Thymus (tissue), 11 donors: ENCODE data around the gene CLIC1. TPM values are rescaled to one million over a fixed set of nuclear protein-coding genes. Genes with fewer than 3 reads are reported as not detected.
A peak's percentile ranks its signal among the peaks of the same experiment; 100 is the strongest.
"Not testable (repeated sequence)": the region's sequence is repeated elsewhere in the genome, so short reads cannot be mapped to it uniquely, and the experiment has no call there.

Experiments
- DNase-seq, 9 donors: peaks; one replicate each; pipeline ENCODE4 v3.0.0-alpha.2; 2013; ENCODE audit warnings: low spot score in 9 of 9, low read depth in 6 of 9, missing footprints in 1 of 9
- H3K27ac ChIP-seq, 2 donors: one replicate each; pipeline ENCODE4 v1.5.1; 2013; ENCODE audit warnings: control low read depth in 1 of 2, low read depth in 1 of 2, low read length in 1 of 2, mild to moderate bottlenecking in 1 of 2, moderate library complexity in 1 of 2
- H3K27me3 ChIP-seq, 2 donors: one replicate each; pipeline ENCODE4 v1.5.1; 2013; ENCODE audit warnings: low read length in 1 of 2; ENCODE audit not compliant: control insufficient read depth in 2 of 2, insufficient read depth in 1 of 2
- H3K36me3 ChIP-seq, 2 donors: one replicate each; pipeline ENCODE4 v1.5.1; 2013; ENCODE audit warnings: low read length in 1 of 2, mild to moderate bottlenecking in 1 of 2, moderate library complexity in 1 of 2; ENCODE audit not compliant: control insufficient read depth in 2 of 2, insufficient read depth in 2 of 2
- H3K4me1 ChIP-seq, 2 donors: one replicate each; pipeline ENCODE4 v1.5.1; 2013; ENCODE audit warnings: low read length in 2 of 2; ENCODE audit not compliant: control insufficient read depth in 2 of 2, insufficient read depth in 2 of 2
- H3K4me3 ChIP-seq, 2 donors: one replicate each; pipeline ENCODE4 v1.5.1; 2013; ENCODE audit warnings: low read length in 2 of 2, control low read depth in 1 of 2, mild to moderate bottlenecking in 1 of 2
- H3K9me3 ChIP-seq, 2 donors: one replicate each; pipeline ENCODE4 v1.5.1; 2013; ENCODE audit warnings: low read length in 1 of 2, mild to moderate bottlenecking in 1 of 2; ENCODE audit not compliant: control insufficient read depth in 2 of 2, insufficient read depth in 1 of 2
- WGBS: extraction: QIAGEN DNeasy Blood & Tissue Kit; methylation state at CpG from one replicate; pipeline ENCODE4 v1.1.7; 2013; 5-methylcytosine and 5-hydroxymethylcytosine counted together
- polyA plus RNA-seq: library from polyadenylated mRNA; stranded (reverse); fragments of 200-250 nt; gene quantifications from one replicate; pipeline ENCODE4 v1.2.3, GENCODE V29; 2013
- total RNA-seq: library from RNA; stranded (reverse); fragments of 120-200 nt; gene quantifications from one replicate; pipeline ENCODE4 v1.2.4, GENCODE V29; 2013
- donor health status: healthy.

Gene CLIC1
- total and polyA plus RNA-seq, 2 donors: 337 to 431 TPM

DNA sequence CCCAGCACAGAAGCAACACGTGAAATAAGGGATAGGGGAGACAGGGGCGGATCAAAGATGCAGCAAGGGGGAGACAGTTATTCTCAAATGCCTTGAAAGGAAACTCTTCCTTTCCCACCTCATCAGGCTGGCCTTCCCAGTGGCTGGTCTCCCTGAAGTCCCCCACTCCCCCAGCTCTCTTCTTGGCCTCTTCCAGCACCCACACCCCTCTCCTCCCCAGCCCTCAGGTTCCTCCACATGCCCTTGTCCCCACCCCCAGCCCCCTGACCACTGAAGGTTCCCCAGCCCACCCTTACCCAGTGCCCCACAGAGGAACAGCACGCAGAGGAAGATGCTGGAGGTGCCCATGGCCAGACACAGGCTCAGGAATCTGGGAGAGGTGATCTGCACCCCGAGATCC is 22.9 kb downstream of the CLIC1 start:
- no peak for DNase-seq
- Histone ChIP-seq H3K36me3 (no peaks in the 10 kb centered on the region), H3K27ac (peak overlapping the region; percentile 50 to 78), H3K27me3 (no peaks in the 10 kb centered on the region), H3K4me3 (no peak overlapping the region), H3K9me3 (no peaks in the 10 kb centered on the region), H3K4me1 (peaks cover 8 to 48% of the 10 kb centered on the region in 2 donors)
- WGBS: 92% methylated on average over 4 of the region's 4 CpGs

DNA sequence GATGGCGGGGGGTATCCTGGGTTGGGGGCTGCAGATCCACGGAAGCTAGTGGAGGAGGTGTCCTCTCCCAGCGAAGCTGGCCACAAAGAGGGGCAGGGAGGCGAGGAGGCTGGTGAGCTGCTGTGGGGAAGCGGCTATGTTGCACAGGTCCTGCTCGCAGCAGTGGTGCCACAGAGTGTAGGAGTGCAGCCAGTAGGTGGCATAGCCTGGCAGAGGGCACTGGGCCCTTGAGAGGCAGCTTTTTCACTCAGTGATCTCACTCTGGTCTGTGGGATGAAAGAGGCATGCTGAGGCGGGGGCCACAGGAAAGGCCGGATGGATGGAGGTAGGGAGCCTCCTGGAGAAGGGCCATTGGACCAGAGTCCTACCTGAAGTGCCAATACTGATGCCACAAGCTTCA is 24.0 kb downstream of the CLIC1 start:
- Histone ChIP-seq H3K27me3 (no peaks in the 10 kb centered on the region), H3K27ac (no peak overlapping the region), H3K4me1 (peaks cover 8 to 48% of the 10 kb centered on the region in 2 donors), H3K9me3 (no peaks in the 10 kb centered on the region), H3K4me3 (no peak overlapping the region), H3K36me3 (no peaks in the 10 kb centered on the region)
- 85% methylated on average over 8 of the region's 8 CpGs for WGBS
- DNase-seq: peak in 1 of 9 donors; percentile 46

DNA sequence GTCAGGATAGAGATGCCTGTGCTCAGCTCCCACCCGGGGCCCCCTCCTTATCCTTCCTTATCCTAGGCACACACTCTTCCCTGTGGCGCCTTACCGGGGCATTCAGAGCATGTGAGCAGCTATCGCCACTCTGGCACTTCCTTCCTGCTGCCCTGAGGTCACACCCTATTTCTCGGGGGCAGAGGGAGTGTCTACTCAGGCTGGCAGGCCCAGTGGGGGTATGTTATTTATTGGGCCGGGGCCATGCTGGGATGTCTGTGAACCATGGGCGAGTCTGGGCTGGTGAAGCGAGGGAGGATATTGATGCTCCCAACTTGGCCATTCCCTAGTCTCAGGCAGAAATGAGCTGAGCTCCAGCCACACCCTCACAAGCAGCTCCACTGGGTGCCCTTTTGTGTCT is 25.1 kb downstream of the CLIC1 start:
- Histone ChIP-seq H3K36me3 (no peaks in the 10 kb centered on the region), H3K4me1 (peaks cover 8 to 48% of the 10 kb centered on the region in 2 donors), H3K27me3 (no peaks in the 10 kb centered on the region), H3K27ac (no peak overlapping the region), H3K9me3 (no peaks in the 10 kb centered on the region), H3K4me3 (no peak overlapping the region)
- whole genome bisulfite sequencing: 56% methylated on average over 8 of the region's 8 CpGs
- no peak for DNase-seq

DNA sequence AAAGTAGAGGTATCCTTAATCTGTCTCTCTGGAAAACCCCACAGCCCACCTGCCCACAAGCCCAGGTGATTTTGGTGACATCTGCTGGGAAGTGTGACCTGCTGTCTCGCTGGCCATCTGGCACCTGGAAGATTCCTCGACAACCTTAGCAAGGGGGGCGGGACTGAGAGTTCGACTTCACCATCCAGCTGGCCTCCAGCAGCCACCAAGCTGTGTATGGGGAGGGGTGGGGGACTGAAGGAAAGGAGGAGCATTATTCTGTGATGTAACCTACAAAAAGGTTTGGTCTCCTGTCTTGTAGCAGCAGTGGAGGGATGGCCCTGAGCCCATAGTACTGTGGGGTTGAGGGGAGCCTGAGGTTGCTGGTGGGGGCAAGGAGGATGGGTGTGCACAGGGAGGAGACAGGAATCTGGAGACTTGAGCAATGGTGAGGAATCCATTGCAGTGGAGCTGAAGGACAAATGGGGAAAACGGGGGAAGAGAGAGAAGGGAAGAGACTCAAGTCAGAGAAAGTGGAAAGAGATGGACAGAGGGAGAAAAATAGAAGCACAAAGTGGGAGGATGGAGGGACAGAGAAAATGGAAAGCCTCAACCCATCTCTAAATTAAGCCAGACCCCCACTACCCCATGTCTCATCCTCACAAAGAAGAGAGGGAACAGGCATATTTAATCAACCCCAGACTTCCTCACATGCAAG is 25.7 kb downstream of the CLIC1 start:
- Histone ChIP-seq H3K9me3 (no peaks in the 10 kb centered on the region), H3K27ac (no peak overlapping the region), H3K36me3 (no peaks in the 10 kb centered on the region), H3K4me3 (no peak overlapping the region), H3K4me1 (peaks cover 8 to 47% of the 10 kb centered on the region in 2 donors), H3K27me3 (no peaks in the 10 kb centered on the region)
- WGBS: 71% methylated on average over 5 of the region's 5 CpGs
- DNase-seq: no peak

DNA sequence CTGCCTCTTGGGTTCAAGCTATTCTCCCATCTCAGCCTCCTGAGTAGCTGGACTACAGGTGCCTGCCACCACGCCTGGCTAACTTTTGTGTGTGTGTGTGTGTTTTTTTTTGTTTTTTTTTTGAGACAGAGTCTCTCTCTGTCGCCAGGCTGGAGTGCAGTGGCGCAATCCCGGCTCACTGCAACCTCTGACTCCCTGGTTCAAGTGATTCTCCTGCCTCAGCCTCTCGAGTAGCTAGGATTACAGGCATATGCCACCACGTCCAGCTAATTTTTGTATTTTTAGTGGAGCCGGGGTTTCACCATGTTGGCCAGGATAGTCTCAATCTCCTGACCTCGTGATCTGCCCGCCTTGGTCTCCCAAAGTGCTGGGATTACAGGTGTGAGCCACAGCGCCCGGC is 27.2 kb downstream of the CLIC1 start:
- not testable (repeated sequence) for H3K9me3 ChIP-seq, H3K27ac ChIP-seq, H3K27me3 ChIP-seq, H3K36me3 ChIP-seq, DNase-seq, H3K4me3 ChIP-seq
- peaks cover 6 to 33% of the 10 kb centered on the region in 2 donors for H3K4me1 ChIP-seq
- 95% methylated on average over 11 of the region's 11 CpGs for WGBS

- WGBS: 98% methylated on average over 3 of the region's 3 CpGs
- Histone ChIP-seq H3K4me1 (peaks cover 5 to 32% of the 10 kb centered on the region in 2 donors), H3K36me3 (no peaks in the 10 kb centered on the region), H3K27me3 (no peaks in the 10 kb centered on the region), H3K4me3 (no peak overlapping the region), H3K27ac (no peak overlapping the region), H3K9me3 (peaks cover 0 to 5% of the 10 kb centered on the region in 2 donors)
- no peak for DNase-seq
Observed at GRCh38 chr6:31708224-31708623, 28.1 kb downstream of the CLIC1 start.

DNA sequence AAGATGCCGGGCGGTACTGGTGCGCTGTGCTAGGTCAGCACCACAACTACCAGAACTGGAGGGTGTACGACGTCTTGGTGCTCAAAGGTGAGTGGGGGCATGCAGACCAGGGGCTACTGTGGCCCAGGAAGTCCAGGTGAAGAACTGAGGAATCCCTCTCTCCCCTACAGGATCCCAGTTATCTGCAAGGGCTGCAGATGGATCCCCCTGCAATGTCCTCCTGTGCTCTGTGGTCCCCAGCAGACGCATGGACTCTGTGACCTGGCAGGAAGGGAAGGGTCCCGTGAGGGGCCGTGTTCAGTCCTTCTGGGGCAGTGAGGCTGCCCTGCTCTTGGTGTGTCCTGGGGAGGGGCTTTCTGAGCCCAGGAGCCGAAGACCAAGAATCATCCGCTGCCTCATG is 28.6 kb downstream of the CLIC1 start:
- Histone ChIP-seq H3K36me3 (no peaks in the 10 kb centered on the region), H3K4me3 (no peak overlapping the region), H3K9me3 (peaks cover 0 to 5% of the 10 kb centered on the region in 2 donors), H3K27ac (no peak overlapping the region), H3K27me3 (no peaks in the 10 kb centered on the region), H3K4me1 (peaks cover 5 to 27% of the 10 kb centered on the region in 2 donors)
- no peak for DNase-seq
- WGBS: 97% methylated on average over 10 of the region's 10 CpGs

GRCh38 chr6:31706599-31706998 is 29.7 kb downstream of the CLIC1 start, which contains the start of gene LY6G6F:
TSS of gene LY6G6F (plus strand) at chr6:31706866. CDS start at chr6:31706907, 41 bp downstream.
- Histone ChIP-seq H3K4me3 (no peak within 1 kb of the TSS), H3K27ac (no peak within 1 kb of the TSS), H3K36me3 (peaks cover under 1 to 1% of the 10 kb centered on the region in 2 donors), H3K27me3 (no peaks in the 10 kb centered on the region), H3K9me3 (peaks cover 0 to 5% of the 10 kb centered on the region in 2 donors), H3K4me1 (peaks cover 13 to 28% of the 10 kb centered on the region in 2 donors)
- WGBS: 97% methylated on average over 3 of the region's 3 CpGs
- no peak for DNase-seq

- Histone ChIP-seq H3K4me3 (no peak overlapping the region), H3K9me3 (peaks cover 0 to 5% of the 10 kb centered on the region in 2 donors), H3K27me3 (no peaks in the 10 kb centered on the region), H3K27ac (no peak overlapping the region), H3K4me1 (peaks cover 15 to 26% of the 10 kb centered on the region in 2 donors), H3K36me3 (peaks cover 6 to 7% of the 10 kb centered on the region in 2 donors)
- DNase-seq: no peak
- 95% methylated on average over 6 of the region's 6 CpGs for WGBS
Observed at GRCh38 chr6:31705931-31706330, 30.4 kb downstream of the CLIC1 start.
